LHCN-M2 (cell line): Measurements from ENCODE around the gene RBFOX1. TPM values are rescaled to one million over a fixed set of nuclear protein-coding genes. Genes with fewer than 3 reads are reported as not detected.

Source experiments
- DNase-seq: peaks from one replicate; pipeline ENCODE4 v3.0.0-alpha.2; 2012; ENCODE audit warnings: low read depth
- polyA plus RNA-seq: library from polyadenylated mRNA; unstranded; fragments of >200 nt; gene quantifications from one replicate; pipeline ENCODE4 v1.2.1, GENCODE V29; 2012; ENCODE audit warnings: missing spikeins
- total RNA-seq: library from RNA; depleted of rRNA; stranded (reverse); fragments of >200 nt; gene quantifications from 2 replicates; pipeline ENCODE4 v1.2.3, GENCODE V29; 2014; rRNA removed

RBFOX1 gene
- total RNA-seq: 1.8 and 3.7 TPM in 2 replicates
- polyA plus RNA-seq: 0.58 TPM

- DNase-seq: peak; percentile 81
Observed at GRCh38 chr16:7332611-7333010, at the start of gene RBFOX1. Gene RBFOX1 (plus strand): TSS chr16:7332845.

GRCh38 chr16:7284780-7285179 is 47.9 kb upstream of the RBFOX1 start:
- DNase-seq: no peak

GRCh38 chr16:7285520-7285919 is 47.1 kb upstream of the RBFOX1 start:
- DNase-seq: no peak

GRCh38 chr16:7289299-7289698 is 43.3 kb upstream of the RBFOX1 start:
- DNase-seq: no peak

GRCh38 chr16:7290682-7291081 is 42.0 kb upstream of the RBFOX1 start:
- no peak for DNase-seq

- DNase-seq: no peak
Observed at GRCh38 chr16:7294020-7294419, 38.6 kb upstream of the RBFOX1 start.

- no peak for DNase-seq
Observed at GRCh38 chr16:7303052-7303610, 29.5 kb upstream of the RBFOX1 start.

GRCh38 chr16:7303660-7304200 is 28.9 kb upstream of the RBFOX1 start:
- DNase-seq: peak; percentile 49

- no peak for DNase-seq
Observed at GRCh38 chr16:7304279-7304678, 28.4 kb upstream of the RBFOX1 start.

GRCh38 chr16:7304958-7305357 is 27.7 kb upstream of the RBFOX1 start:
- no peak for DNase-seq

- DNase-seq: peak; percentile 35
Observed at GRCh38 chr16:7313170-7313569, 19.5 kb upstream of the RBFOX1 start.

- DNase-seq: no peak
Observed at GRCh38 chr16:7314163-7314562, 18.5 kb upstream of the RBFOX1 start.

GRCh38 chr16:7315813-7316212 is 16.8 kb upstream of the RBFOX1 start:
- no peak for DNase-seq

GRCh38 chr16:7316281-7316888 is 16.3 kb upstream of the RBFOX1 start:
- DNase-seq: no peak

GRCh38 chr16:7317982-7318381 is 14.7 kb upstream of the RBFOX1 start:
- DNase-seq: no peak

- DNase-seq: peak; percentile 23
Observed at GRCh38 chr16:7318686-7319085, 14.0 kb upstream of the RBFOX1 start.

- DNase-seq: no peak
Observed at GRCh38 chr16:7319514-7319913, 13.1 kb upstream of the RBFOX1 start.

GRCh38 chr16:7321661-7322060 is 11.0 kb upstream of the RBFOX1 start:
- DNase-seq: peak; percentile 12

GRCh38 chr16:7324321-7324720 is 8.3 kb upstream of the RBFOX1 start:
- no peak for DNase-seq

- no peak for DNase-seq
Observed at GRCh38 chr16:7325834-7326233, 6.8 kb upstream of the RBFOX1 start.

GRCh38 chr16:7330709-7331108 is 1.9 kb upstream of the RBFOX1 start:
- DNase-seq: peak; percentile 84

- DNase-seq: peak; percentile 33
Observed at GRCh38 chr16:7331997-7332396, 648 bp upstream of the RBFOX1 start.

GRCh38 chr16:7333180-7333725 is 608 bp downstream of the RBFOX1 start:
- no peak for DNase-seq
